Caco-2 (cell line): Measurements from ENCODE around the gene SPATA18. TPM values are rescaled to one million over a fixed set of nuclear protein-coding genes. Genes with fewer than 3 reads are reported as not detected.

Experiments used
- BruUV-seq: library from RNA; stranded (reverse); fragments of 400-500 nt; replicated peaks from 2 replicates; lab custom pipeline; 2021; lab: Mats Ljungman, UMichigan
- CTCF ChIA-PET: fragments of 300-600 bp; sonication (Branson Sonifier 250); formaldehyde crosslinking; loops from one replicate; lab custom pipeline; 2022; ENCODE audit warnings: antibody characterized with exemption; lab: Charles Lee
- POLR2A ChIA-PET: fragments of 300-600 bp; sonication (Branson Sonifier 250); formaldehyde crosslinking; loops from one replicate; lab custom pipeline; 2022; ENCODE audit warnings: antibody characterized with exemption; lab: Charles Lee
- DNase-seq, 2 experiments: peaks; one replicate each; pipeline versions ENCODE4 v3.0.0 to v3.0.0-alpha.2; 2020 to 2022
- H3K27me3 ChIP-seq: replicated peaks from 2 replicates; pipeline ENCODE4 v1.6.0; 2011; ENCODE audit warnings: low read length; ENCODE audit not compliant: control insufficient read depth, insufficient read depth
- H3K36me3 ChIP-seq: 2 replicates; pipeline ENCODE4 v1.5.1; 2011; ENCODE audit warnings: low read length; ENCODE audit not compliant: control insufficient read depth, insufficient read depth
- H3K4me1 ChIP-seq: fragments of 250-450 bp; sonication (Bioruptor Pico); 2 replicates; pipeline ENCODE4 v1.5.1; 2020; ENCODE audit warnings: mild to moderate bottlenecking
- H3K4me3 ChIP-seq: 2 replicates; pipeline ENCODE4 v1.5.1; 2011; ENCODE audit warnings: low read depth, mild to moderate bottlenecking, control low read depth, low read length
- H3K9me3 ChIP-seq: fragments of 250-450 bp; sonication (Bioruptor Pico); 2 replicates; pipeline ENCODE4 v1.5.1; 2020; ENCODE audit warnings: mild to moderate bottlenecking, moderate library complexity
- H3K27ac Mint-ChIP-seq: one replicate; pipeline ENCODE4 v1.8.0; 2022; ENCODE audit warnings: mixed read lengths; ENCODE audit not compliant: unreplicated experiment
- H3K27me3 Mint-ChIP-seq: one replicate; pipeline ENCODE4 v1.8.0; 2022; ENCODE audit warnings: mixed read lengths; ENCODE audit not compliant: insufficient read depth, unreplicated experiment
- H3K36me3 Mint-ChIP-seq: one replicate; pipeline ENCODE4 v1.8.0; 2022; ENCODE audit warnings: mild to moderate bottlenecking, mixed read lengths; ENCODE audit not compliant: insufficient read depth, unreplicated experiment
- H3K4me1 Mint-ChIP-seq: one replicate; pipeline ENCODE4 v1.8.0; 2022; ENCODE audit warnings: low read depth, mixed read lengths; ENCODE audit not compliant: unreplicated experiment
- H3K4me3 Mint-ChIP-seq: one replicate; pipeline ENCODE4 v1.8.0; 2022; ENCODE audit warnings: mild to moderate bottlenecking, moderate library complexity, mixed read lengths; ENCODE audit not compliant: unreplicated experiment
- H3K9me3 Mint-ChIP-seq: one replicate; pipeline ENCODE4 v1.8.0; 2022; ENCODE audit warnings: mixed read lengths; ENCODE audit not compliant: unreplicated experiment
- intact Hi-C: fragments of 100-400 bp; cut with micrococcal nuclease; formaldehyde crosslinking; loops from one replicate; pipeline ENCODE4 v1.10.0; 2022; ENCODE audit not compliant: unreplicated experiment
- total RNA-seq: library from RNA; stranded (reverse); gene quantifications from 2 replicates; pipeline ENCODE4 v1.2.3, GENCODE V29; 2022
- TF ChIP-seq, protein P1 (sequence below), 2 experiments: fragments of 200-600 bp in 1 of 2; IDR thresholded peaks; 1 replicate in 1 of 2; 2 replicates in 1 of 2; pipeline versions ENCODE4 v1.5.1 to v1.8.0; 2011 to 2022; ENCODE audit warnings: antibody characterized with exemption in 1 of 2, control low read depth in 1 of 2, inconsistent platforms in 1 of 2, low read depth in 1 of 2, low read length in 1 of 2, mild to moderate bottlenecking in 1 of 2, moderate library complexity in 1 of 2; ENCODE audit not compliant: insufficient read depth in 1 of 2, severe bottlenecking in 1 of 2, unreplicated experiment in 1 of 2

SPATA18 gene
- total RNA-seq, 1 experiment from 2014 or later = not detected

DNA sequence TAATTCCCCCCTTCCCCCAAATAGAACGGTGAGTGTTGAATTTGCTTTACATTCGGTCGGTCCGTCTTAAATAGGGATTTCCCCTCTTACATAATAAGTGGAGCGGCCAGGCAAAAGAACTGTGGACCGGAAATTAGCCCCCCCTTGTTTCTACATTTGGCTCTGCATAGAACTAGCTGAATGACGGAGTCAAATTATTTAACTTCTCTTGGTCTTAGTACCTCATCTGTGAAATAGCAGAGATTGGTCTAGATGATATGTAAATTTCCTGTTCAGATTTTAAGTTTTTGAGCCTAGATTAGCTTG, 1.3 kb downstream of the SPATA18 start:
- intact Hi-C loops = no loop called here
- Histone ChIP-seq H3K4me3 (no peak overlapping the region), H3K4me1 (no peaks in the 10 kb centered on the region), H3K36me3 (no peaks in the 10 kb centered on the region), H3K27me3 (no peaks in the 10 kb centered on the region), H3K9me3 (no peaks in the 10 kb centered on the region)
- no peaks in the 10 kb centered on the region for H3K36me3 Mint-ChIP-seq
- DNase-seq = no peak
- peak overlapping the region; percentile 64 for H3K4me3 Mint-ChIP-seq
- peaks cover 24% of the 10 kb centered on the region for H3K27me3 Mint-ChIP-seq
- POLR2A ChIA-PET = no interaction called here
- BruUV-seq = no TSS peak
- no peak overlapping the region for H3K27ac Mint-ChIP-seq
- no peaks in the 10 kb centered on the region for H3K4me1 Mint-ChIP-seq
- TF ChIP-seq, protein P1, sequence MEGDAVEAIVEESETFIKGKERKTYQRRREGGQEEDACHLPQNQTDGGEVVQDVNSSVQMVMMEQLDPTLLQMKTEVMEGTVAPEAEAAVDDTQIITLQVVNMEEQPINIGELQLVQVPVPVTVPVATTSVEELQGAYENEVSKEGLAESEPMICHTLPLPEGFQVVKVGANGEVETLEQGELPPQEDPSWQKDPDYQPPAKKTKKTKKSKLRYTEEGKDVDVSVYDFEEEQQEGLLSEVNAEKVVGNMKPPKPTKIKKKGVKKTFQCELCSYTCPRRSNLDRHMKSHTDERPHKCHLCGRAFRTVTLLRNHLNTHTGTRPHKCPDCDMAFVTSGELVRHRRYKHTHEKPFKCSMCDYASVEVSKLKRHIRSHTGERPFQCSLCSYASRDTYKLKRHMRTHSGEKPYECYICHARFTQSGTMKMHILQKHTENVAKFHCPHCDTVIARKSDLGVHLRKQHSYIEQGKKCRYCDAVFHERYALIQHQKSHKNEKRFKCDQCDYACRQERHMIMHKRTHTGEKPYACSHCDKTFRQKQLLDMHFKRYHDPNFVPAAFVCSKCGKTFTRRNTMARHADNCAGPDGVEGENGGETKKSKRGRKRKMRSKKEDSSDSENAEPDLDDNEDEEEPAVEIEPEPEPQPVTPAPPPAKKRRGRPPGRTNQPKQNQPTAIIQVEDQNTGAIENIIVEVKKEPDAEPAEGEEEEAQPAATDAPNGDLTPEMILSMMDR (IDR thresholded peaks at IDR 0.05; ENCODE audit: insufficient read depth in 1 of 2, low read depth in 1 of 2, low read length in 1 of 2, severe bottlenecking in 1 of 2, unreplicated experiment in 1 of 2) = no peak
- CTCF ChIA-PET = no interaction called here
- H3K9me3 Mint-ChIP-seq = no peaks in the 10 kb centered on the region

DNA sequence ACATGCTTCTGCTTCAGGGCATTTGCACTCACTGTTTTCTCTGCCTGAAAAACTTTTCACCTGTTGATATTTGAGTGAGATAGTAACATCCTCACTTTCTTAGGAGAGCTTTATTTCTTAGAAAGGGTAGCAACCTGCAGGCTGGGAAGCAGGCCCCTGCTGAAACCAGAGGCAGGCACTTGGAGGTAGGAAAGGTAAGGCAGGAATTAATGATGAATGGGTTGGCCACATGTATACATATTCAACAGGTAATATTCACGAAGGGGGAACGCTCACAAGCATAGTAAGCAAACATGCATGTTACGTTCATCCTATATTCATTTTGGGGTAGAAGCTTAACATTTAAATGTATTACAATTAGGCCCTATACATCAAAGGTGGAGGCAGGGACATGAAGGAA, 3.1 kb downstream of the SPATA18 start:
- DNase-seq = no peak
- H3K36me3 ChIP-seq = no peaks in the 10 kb centered on the region
- peaks cover 21% of the 10 kb centered on the region for H3K27me3 Mint-ChIP-seq
- H3K9me3 Mint-ChIP-seq = no peaks in the 10 kb centered on the region
- no peaks in the 10 kb centered on the region for H3K36me3 Mint-ChIP-seq
- BruUV-seq = no TSS peak
- no peaks in the 10 kb centered on the region for H3K27me3 ChIP-seq
- H3K9me3 ChIP-seq = no peaks in the 10 kb centered on the region
- TF ChIP-seq, protein P1 (IDR thresholded peaks at IDR 0.05; ENCODE audit: insufficient read depth in 1 of 2, low read depth in 1 of 2, low read length in 1 of 2, severe bottlenecking in 1 of 2, unreplicated experiment in 1 of 2) = no peak
- no peak overlapping the region for H3K27ac Mint-ChIP-seq
- no peak overlapping the region for H3K4me3 Mint-ChIP-seq
- H3K4me1 Mint-ChIP-seq = no peaks in the 10 kb centered on the region
- H3K4me3 ChIP-seq = no peak overlapping the region
- ChIA-PET POLR2A (no interaction called here), CTCF (no interaction called here)
- intact Hi-C loops = no loop called here
- H3K4me1 ChIP-seq = no peaks in the 10 kb centered on the region

DNA sequence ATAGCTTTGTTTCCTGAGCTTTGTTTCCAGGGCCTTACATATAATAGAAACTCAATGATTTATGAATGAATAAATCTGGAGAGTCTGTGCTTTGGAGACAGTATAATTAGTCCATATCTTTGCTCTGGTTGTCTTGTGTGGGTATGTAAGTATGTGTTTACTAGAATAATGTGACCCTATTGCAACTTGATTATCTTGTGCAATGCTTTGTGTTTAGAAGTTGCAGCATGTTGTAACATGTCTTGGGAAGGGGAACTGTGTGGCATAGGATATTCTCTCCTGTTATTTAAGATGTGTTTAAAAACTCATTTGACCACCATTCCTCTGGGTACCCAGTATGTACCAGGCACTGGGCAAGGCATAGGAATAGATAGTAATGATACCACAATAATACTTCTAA, 6.1 kb downstream of the SPATA18 start:
- no peaks in the 10 kb centered on the region for H3K36me3 Mint-ChIP-seq
- no peaks in the 10 kb centered on the region for H3K27me3 ChIP-seq
- intact Hi-C loops = no loop called here
- DNase-seq = no peak
- H3K9me3 Mint-ChIP-seq = no peaks in the 10 kb centered on the region
- no TSS peak for BruUV-seq
- CTCF ChIA-PET = no interaction called here
- TF ChIP-seq, protein P1 (IDR thresholded peaks at IDR 0.05; ENCODE audit: insufficient read depth in 1 of 2, low read depth in 1 of 2, low read length in 1 of 2, severe bottlenecking in 1 of 2, unreplicated experiment in 1 of 2) = no peak
- no peaks in the 10 kb centered on the region for H3K9me3 ChIP-seq
- H3K4me1 Mint-ChIP-seq = no peaks in the 10 kb centered on the region
- POLR2A ChIA-PET = no interaction called here
- peaks cover 27% of the 10 kb centered on the region for H3K27me3 Mint-ChIP-seq
- no peaks in the 10 kb centered on the region for H3K4me1 ChIP-seq
- H3K4me3 Mint-ChIP-seq = no peak overlapping the region
- no peak overlapping the region for H3K27ac Mint-ChIP-seq
- H3K4me3 ChIP-seq = no peak overlapping the region
- no peaks in the 10 kb centered on the region for H3K36me3 ChIP-seq
